ENCODE data around the gene DDX31. TPM values are rescaled to one million over a fixed set of nuclear protein-coding genes. Genes with fewer than 3 reads are reported as not detected.
A peak's percentile ranks its signal among the peaks of the same experiment; 100 is the strongest.

Gene DDX31
- total RNA-seq, 1 donor from 2014 or later: 15.8 TPM

GRCh38 chr9:132662152-132662945 lies 7.4 kb downstream of the DDX31 start:
- no peaks in the 10 kb centered on the region for H3K27me3 ChIP-seq (ENCODE audit: control insufficient read depth, insufficient read depth, low read length)
- TF ChIP-seq CTCF (IDR thresholded peaks at IDR 0.05; ENCODE audit: insufficient read depth, low read length, severe bottlenecking): no peak
- H3K4me3 ChIP-seq (ENCODE audit: low read depth, low read length): no peak overlapping the region
- H3K36me3 ChIP-seq (ENCODE audit: control insufficient read depth, insufficient read depth, low read length): peaks cover 11% of the 10 kb centered on the region
- DNase-seq (ENCODE audit: low read depth) (no peak), FAIRE-seq (no peak)

DNA sequence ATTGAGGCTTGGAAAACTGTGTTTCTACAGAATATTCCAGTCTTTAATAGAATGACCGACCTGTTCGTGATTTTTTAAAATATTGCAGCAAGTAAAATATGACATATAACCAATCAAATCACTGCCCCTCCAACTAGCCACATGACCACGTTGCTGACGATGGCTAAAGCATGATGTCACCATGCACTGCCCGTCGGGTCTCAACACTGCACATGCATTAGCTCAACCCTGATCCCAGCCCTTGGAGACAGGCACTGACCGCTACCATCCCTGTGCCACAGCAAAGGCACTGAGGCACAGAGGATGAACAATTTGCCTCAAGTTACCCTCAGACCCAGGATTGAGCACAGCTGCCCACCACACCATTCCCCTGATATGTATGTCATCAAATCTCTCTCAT lies 13.5 kb downstream of the DDX31 start:
- FAIRE-seq (no peak), DNase-seq (ENCODE audit: low read depth) (no peak)
- Histone ChIP-seq H3K27me3 (ENCODE audit: control insufficient read depth, insufficient read depth, low read length) (no peaks in the 10 kb centered on the region), H3K4me3 (ENCODE audit: low read depth, low read length) (no peak overlapping the region), H3K36me3 (ENCODE audit: control insufficient read depth, insufficient read depth, low read length) (peaks cover 13% of the 10 kb centered on the region)
- no peak for TF ChIP-seq CTCF (IDR thresholded peaks at IDR 0.05; ENCODE audit: insufficient read depth, low read length, severe bottlenecking)

- FAIRE-seq (no peak), DNase-seq (ENCODE audit: low read depth) (peak; percentile 75)
- H3K36me3 ChIP-seq (ENCODE audit: control insufficient read depth, insufficient read depth, low read length): peaks cover 15% of the 10 kb centered on the region
- no peak overlapping the region for H3K4me3 ChIP-seq (ENCODE audit: low read depth, low read length)
- peak; percentile 41 for TF ChIP-seq CTCF (IDR thresholded peaks at IDR 0.05; ENCODE audit: insufficient read depth, low read length, severe bottlenecking)
- no peaks in the 10 kb centered on the region for H3K27me3 ChIP-seq (ENCODE audit: control insufficient read depth, insufficient read depth, low read length)
These were observed 18.5 kb downstream of the DDX31 start for GRCh38 chr9:132651259-132651658.

GRCh38 chr9:132648685-132649084 lies 21.1 kb downstream of the DDX31 start:
- Histone ChIP-seq H3K4me3 (ENCODE audit: low read depth, low read length) (no peak overlapping the region), H3K27me3 (ENCODE audit: control insufficient read depth, insufficient read depth, low read length) (no peaks in the 10 kb centered on the region), H3K36me3 (ENCODE audit: control insufficient read depth, insufficient read depth, low read length) (peaks cover 18% of the 10 kb centered on the region)
- TF ChIP-seq CTCF (IDR thresholded peaks at IDR 0.05; ENCODE audit: insufficient read depth, low read length, severe bottlenecking): no peak
- no peak for DNase-seq (ENCODE audit: low read depth)
- FAIRE-seq: no peak

- H3K36me3 ChIP-seq (ENCODE audit: control insufficient read depth, insufficient read depth, low read length): peaks cover 19% of the 10 kb centered on the region
- no peaks in the 10 kb centered on the region for H3K27me3 ChIP-seq (ENCODE audit: control insufficient read depth, insufficient read depth, low read length)
- no peak for DNase-seq (ENCODE audit: low read depth)
- no peak for FAIRE-seq
- TF ChIP-seq CTCF (IDR thresholded peaks at IDR 0.05; ENCODE audit: insufficient read depth, low read length, severe bottlenecking): no peak
- no peak overlapping the region for H3K4me3 ChIP-seq (ENCODE audit: low read depth, low read length)
These were observed 21.5 kb downstream of the DDX31 start for GRCh38 chr9:132648283-132648682.

DNA sequence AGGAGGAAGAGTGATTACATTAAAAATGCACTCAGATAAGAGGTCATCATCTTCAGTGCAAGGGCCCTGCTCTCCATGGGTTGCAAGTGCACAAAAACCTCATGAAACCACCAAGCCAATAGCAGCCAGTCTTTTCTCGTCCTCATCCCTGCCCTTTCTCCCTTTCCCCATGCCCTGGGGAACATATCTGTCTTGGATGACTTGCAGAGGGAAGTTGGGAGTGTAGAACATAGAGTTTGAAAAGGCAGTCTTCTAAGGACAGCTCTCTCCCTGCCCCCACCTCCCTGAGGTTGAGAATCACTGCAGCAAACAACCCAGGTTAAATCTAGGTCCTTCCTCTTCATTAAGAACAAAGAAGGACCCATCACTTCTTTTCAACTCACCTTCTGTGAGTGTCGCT lies 22.0 kb downstream of the DDX31 start:
- Histone ChIP-seq H3K4me3 (ENCODE audit: low read depth, low read length) (no peak overlapping the region), H3K36me3 (ENCODE audit: control insufficient read depth, insufficient read depth, low read length) (peaks cover 19% of the 10 kb centered on the region), H3K27me3 (ENCODE audit: control insufficient read depth, insufficient read depth, low read length) (no peaks in the 10 kb centered on the region)
- no peak for DNase-seq (ENCODE audit: low read depth)
- FAIRE-seq: no peak
- TF ChIP-seq CTCF (IDR thresholded peaks at IDR 0.05; ENCODE audit: insufficient read depth, low read length, severe bottlenecking): no peak
